ENCODE results near the gene OR51Q1.

DNA sequence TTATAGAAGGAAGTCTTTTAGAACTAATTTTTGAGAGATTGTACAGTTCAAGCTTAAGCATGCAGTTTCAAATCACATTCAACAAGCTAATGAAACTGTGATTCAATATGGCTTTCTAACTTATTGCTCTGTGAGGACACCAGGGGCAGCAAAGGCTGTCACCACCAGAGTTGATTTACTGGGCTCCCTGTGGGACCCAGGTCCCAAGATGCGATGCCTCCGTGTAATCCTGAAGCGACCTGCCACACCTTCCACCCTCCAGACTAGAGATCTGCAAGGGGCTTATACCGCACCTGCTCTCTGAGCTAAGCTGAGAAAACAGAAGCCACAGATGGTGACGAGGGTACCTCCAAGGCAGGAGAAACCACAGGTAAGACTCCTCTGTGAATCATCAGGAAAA is 918 bp upstream of the OR51Q1 start:
- no peak for TF ChIP-seq CTCF (IDR thresholded peaks at IDR 0.05; ENCODE audit: low read depth, low read length, missing input control)
- no peak for TF ChIP-seq ZBTB33 (IDR thresholded peaks at IDR 0.05)
- TF ChIP-seq TAF1 (conservative IDR thresholded peaks at IDR 0.05): no peak
- no peak for TF ChIP-seq SP1 (IDR thresholded peaks at IDR 0.05)
- no peak for TF ChIP-seq FOXA1 (IDR thresholded peaks at IDR 0.05)
- no peak for TF ChIP-seq EGR1 (IDR thresholded peaks at IDR 0.05; ENCODE audit: low read depth in 2 of 2)
